GM19372 (cell line): ENCODE data around the gene ARHGAP18.

ENCODE experiments used
- ATAC-seq: cut with Tn5 transposase; IDR thresholded peaks from one replicate; pipeline ENCODE4 v1.9.1; 2021; ENCODE audit warnings: mild to moderate bottlenecking, low read depth, moderate library complexity; ENCODE audit not compliant: unreplicated experiment

The ARHGAP18 gene, protein sequence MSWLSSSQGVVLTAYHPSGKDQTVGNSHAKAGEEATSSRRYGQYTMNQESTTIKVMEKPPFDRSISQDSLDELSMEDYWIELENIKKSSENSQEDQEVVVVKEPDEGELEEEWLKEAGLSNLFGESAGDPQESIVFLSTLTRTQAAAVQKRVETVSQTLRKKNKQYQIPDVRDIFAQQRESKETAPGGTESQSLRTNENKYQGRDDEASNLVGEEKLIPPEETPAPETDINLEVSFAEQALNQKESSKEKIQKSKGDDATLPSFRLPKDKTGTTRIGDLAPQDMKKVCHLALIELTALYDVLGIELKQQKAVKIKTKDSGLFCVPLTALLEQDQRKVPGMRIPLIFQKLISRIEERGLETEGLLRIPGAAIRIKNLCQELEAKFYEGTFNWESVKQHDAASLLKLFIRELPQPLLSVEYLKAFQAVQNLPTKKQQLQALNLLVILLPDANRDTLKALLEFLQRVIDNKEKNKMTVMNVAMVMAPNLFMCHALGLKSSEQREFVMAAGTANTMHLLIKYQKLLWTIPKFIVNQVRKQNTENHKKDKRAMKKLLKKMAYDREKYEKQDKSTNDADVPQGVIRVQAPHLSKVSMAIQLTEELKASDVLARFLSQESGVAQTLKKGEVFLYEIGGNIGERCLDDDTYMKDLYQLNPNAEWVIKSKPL

DNA sequence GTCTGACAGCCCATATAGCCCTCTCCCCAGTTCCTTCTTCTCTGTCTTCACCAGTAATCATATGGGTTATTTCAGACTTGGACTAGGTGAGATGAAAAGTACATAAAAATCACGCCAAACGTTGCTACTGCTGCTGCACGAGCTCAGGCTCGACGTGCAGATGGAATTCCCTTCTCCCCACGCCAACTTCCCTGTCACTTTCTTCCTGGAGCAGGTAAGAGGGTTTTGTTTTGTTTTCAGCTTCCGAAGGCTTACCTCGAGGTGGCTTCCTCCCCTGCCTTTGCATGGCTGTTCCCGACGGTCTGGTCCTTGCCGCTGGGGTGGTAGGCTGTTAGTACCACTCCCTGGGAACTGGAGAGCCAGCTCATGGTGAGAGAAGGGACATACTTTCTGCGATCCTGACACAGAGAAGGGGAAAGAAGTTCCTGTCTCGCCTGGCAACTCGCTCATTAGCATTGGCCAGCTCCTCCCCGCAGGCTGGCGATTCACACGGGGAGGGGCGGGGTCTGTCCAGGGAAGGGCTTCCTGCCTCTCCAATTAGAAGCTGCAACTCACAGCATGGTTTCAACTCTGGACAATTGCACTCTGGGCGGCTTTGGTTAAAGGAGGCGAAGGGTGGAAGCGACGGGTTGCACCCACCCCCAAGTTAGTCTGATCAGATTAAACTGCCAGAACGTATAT lies at the start of gene ARHGAP18:
Gene ARHGAP18 (minus strand): TSS at position 409 of the 681 bp plus-strand sequence. CDS start 41 bp downstream, at position 368.
- peak; percentile 94 for ATAC-seq

DNA sequence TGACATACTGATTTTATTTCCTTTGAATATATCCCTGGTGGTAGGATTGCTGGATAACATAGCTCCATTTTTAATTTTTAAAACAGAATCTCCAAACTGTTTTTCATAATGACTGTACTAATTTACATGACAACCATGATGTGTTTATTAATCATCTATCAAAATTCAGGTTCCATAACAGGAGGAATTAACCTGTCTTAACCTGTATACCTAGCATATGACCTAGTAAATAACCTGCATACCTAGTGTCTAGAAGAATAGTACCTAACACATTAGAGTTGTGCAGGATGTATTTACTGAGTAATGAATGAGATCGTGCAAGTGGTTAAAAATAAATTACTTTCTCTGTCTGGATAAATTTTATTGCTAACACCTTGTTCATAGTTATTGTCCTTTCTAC lies 45.8 kb upstream of the ARHGAP18 start:
- no peak for ATAC-seq

DNA sequence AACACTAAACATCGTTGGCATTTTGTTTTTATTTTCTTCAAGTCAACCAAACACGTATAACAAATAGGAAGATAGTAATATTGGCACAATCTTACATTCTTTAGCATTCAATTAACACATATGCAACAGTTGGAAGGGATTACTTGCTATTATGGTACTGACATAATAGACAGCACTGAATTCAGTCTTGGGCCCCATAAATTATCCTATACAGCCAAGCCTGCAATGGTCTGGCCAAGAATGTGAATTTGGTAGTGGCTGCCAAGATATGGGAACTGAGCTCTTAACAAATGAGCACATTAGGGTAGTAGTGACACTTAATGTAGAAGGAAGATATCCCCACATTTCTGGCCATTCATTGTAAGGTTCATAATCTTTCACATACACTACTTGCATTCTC lies 44.8 kb upstream of the ARHGAP18 start:
- no peak for ATAC-seq

DNA sequence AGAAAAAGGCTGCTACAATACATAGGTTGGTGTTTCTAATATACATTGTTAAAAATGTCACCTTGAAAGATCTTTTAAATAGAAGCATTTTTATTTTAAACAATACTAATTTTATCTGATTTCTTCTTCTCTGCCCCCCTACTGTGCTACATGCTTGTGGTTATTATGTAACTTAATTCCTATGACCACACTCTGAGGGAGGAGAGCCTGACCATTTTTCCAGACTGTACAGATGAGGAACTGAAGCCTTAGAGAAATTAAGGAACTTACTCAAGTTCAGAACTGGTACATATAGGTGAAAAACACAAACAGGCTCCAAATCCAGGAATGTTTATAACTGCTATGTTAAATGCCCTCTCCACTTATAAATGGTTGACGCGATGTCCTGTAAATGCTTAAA lies 43.4 kb upstream of the ARHGAP18 start:
- ATAC-seq: no peak

DNA sequence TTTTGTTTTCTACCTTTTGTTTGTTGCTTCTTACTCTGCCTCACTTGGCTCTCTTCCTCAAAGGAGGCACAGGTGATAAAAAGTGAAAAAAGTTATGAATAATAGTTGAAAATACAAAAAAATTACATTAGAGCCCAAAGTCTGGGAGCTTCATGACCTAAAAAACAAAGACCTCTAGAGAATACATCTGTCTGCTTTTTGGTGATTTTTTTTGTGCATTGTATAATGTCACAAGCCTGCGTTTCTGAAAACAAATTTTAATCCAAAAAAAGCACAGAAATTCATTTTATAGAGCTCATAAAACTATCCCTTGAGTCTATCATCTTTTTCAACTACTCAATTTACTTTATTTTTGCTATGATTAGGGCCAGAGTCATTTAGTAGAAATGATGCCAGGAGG lies 41.4 kb upstream of the ARHGAP18 start:
- no peak for ATAC-seq

DNA sequence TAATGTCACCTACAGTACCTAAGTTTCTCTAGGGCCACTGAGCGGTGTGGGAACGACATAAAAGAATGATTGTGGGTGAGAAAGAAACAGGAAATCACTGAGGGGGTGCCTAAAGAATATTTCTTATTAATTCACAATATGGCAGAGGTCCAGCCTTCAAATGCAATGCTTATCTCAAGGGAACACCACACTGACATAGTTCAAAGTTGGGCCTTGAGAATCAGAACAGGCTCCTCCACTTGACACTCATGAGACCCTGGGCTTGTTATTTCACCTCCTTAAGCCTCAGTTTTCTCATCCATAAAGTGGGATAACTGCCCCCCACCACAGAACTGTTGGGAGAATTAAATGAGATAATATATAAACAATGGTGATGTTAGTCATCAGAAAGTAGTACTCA lies 40.4 kb upstream of the ARHGAP18 start:
- ATAC-seq: no peak

DNA sequence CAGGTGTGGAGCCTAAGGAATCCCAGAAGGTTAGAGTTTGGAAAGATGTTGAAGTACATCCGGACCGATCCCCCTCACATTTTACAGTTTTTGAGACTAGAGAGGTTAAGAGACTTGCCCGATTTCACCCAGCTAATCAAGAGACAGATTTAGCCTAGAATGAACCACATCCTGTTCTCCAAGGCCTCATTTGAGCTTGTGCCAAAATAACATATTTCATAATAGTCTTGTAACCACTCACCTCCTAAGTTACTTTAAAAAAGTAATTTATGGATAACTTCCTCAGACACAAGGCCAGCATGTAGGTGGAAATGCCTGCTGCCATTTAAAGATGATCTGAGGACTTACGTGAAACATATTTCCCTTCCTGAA lies 39.8 kb upstream of the ARHGAP18 start:
- peak; percentile 42 for ATAC-seq

DNA sequence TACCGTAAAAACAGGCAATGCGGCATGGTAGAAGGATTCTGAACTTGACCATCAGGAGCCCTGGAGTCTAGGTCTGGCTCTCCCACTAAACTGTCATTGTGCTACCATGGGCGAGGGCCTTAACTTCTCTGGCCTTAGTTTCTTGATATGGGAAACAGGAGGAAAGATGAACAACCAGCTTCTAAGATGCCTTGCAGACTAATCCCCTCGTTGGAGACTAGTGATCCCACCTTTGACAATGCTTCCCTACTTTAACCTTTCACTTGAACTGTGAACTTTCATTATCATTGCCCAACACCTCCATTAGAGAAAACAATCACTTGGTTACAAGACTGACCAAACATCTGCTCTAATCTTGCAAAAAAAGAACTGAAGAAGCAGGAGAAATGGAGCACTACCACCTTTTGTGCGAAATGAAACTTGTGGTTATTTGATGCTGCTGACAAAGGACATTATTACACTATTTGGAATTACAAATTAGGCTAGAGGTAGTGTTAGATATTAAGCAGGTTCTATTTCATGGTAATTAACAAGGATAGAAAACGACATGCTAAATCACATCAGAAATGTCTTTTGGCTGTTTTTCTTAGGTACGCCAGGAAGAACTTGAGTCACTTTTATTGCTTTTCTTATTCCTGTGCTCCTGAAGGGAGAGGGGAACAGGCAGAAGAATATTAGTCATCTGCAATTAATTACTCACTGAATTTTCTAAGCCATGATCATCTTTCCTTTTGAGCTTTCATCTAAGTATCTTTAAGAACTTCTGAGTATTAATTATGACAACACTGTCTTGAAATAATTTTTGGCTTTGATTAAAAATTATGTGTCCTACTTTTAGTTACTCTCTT lies 39.1 kb upstream of the ARHGAP18 start:
- no peak for ATAC-seq

DNA sequence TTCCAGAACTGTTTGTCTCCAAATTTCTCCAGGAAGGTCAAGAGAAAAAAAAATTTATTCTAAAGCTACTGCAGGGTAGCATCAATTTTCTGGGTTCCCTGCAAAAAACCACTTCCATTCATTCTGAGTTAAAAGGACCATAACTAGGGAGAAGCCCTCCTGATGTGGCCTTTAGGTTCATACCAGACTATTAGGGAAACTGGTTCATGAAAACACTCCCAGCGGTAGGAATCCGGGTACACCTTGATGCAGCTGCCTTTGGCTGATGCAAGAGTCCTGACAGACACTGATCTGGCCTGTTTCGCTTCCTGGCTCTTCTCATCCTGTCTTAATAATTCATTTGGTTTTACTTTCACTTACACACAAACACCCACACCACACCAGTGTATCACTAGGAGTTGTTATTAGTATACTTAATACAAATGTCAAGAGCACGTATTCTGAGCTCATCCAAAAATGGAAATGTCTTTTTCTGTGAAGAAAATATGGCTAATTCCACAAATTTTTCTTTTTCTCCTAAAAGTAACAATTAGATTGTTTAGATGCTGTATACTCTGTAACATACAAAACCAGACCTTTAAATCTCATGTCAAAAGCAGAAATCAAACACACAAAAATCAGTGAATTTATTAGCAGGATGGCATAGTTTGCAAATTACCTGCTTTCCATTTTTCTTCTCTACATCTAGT lies 38.4 kb upstream of the ARHGAP18 start:
- ATAC-seq: peak; percentile 81

DNA sequence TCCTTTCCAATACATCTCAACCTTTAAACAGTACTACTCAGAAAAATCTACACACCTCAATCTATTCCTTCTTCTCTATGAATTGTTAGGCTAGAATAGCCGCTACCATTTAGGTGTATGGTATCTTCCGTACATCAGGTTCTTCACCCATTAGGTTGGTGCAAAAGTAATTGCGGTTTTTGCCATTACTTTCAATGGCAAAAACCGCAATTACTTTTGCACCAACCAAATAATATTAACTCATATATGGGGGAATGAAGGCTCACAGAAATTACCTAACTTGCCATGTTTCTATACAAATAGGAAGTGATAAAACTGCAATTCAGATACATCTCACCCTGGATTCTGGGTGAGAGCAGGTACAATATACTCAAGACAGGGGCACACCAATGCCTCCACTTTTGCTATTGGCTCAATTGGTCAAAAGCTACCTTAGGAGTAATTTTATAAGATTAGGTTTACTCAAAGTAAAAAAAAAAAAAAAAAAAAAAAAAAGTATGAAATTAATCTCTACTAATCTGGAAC lies 37.7 kb upstream of the ARHGAP18 start:
- ATAC-seq: no peak

DNA sequence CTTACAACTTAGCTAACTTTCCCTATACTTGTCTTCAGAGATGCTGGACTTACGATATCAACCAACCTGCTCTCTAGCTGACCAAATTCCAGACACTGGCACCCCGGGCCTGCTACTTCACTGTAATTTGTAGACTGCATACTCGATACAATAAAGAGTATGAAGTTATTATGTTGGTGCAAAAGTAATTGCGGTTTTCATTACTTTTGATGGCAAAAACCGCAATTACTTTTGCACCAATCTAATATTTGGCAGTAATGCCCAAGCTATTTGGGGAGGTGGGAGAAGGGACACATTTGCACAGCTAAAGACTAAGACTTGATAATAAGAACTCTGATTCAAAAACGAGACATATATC lies 34.9 kb upstream of the ARHGAP18 start:
- no peak for ATAC-seq

DNA sequence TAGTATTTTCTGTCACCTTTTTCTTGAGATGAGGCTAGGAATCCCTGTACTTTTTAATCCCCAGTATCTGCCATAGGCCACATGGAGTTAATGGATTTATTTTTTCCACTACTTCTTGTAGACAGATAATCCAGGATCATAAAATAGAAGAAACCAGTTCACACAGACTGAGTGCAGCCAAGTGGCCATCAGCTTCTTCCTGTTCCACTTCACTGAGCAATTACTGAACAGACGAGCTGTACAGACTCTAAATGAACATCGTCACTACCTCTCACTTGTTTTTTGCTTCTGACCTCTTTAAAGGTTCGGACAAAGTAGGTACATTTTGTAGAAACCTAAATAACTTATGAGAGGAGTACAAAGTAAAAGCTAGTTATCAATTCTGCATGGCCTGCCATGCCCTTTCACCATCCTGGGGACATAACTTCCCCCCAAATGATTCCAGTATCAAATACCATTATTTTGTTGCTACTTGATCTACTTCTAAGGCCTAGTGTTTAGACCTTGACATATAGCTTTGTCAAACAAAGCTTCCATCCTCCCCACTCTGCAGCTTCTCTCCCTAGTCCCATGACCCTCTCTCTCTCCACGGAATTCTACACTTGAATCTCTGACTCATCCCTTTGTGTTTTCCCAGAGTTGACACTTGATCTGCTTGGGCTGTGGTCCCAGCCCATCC lies 34.4 kb upstream of the ARHGAP18 start:
- ATAC-seq: no peak

DNA sequence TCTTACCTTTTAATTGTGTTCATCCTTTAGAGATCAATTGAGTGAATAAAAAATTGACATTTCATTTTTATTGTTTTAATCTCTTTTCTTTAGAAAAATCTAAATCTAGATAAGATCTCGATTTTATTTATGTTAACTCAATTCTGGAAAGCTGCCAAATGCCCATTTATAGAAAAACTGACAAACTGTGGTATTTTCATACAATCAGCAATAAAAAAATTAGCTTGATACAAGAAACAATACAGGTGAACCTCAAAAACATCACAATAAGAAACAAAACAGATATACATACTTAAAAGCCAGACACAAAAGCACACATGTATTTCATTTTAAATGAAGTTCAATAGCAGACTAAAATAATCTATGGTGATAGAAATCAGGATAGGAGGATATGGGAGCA lies 30.0 kb upstream of the ARHGAP18 start:
- no peak for ATAC-seq

DNA sequence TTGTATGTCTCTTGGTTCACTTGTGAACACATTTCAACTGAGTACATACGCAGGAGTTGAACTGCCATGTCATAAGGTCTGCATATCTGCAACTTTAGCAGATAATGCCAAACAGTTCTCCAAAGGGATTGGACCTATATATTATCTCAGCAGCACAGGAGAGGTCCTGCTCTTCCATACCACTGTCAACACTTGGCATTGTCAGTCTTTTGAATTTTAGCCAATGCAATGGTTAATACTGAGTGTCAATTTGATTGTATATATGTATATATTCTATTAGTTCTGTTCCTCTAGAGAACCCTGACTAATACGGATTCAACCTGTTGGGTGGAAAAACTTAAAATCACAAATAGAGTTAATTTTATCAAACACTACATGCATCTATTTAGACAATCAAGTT lies 26.1 kb upstream of the ARHGAP18 start:
- no peak for ATAC-seq

DNA sequence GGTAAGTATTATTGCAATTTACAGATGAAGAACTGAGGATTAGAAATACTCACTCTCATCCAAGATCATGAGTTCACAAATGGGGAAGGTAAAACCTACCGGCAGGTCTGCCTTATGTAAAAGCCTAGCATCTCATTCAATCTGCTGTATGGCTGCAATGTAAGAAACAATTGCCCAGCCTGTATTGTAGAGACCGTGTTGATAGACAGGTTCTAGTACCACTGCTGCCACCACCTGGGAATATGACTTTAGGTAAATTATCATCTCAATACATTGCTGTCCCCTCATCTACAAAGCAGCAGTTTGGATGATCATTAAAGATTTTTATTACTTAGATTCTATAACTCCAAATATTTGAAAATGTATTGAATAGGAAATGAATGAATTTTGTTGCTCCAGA lies 23.3 kb upstream of the ARHGAP18 start:
- no peak for ATAC-seq

DNA sequence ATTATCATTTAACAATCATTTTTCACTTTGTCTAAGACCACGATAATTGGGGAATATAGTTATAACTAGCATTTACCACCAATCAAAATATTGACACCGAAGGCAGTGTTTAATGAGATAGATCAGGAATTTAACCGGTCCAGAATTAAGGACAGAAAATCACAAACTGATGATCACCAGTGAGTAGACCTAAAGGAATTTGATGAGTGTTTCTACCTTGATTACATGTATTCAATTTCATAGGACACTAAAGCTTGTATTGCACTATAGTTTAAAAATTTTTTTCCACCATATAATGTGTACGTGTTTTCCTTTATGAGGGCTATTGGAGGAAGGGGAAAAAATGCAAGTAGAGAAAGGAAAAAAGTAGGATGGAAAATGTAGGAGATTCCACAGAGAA lies 22.6 kb upstream of the ARHGAP18 start:
- no peak for ATAC-seq

DNA sequence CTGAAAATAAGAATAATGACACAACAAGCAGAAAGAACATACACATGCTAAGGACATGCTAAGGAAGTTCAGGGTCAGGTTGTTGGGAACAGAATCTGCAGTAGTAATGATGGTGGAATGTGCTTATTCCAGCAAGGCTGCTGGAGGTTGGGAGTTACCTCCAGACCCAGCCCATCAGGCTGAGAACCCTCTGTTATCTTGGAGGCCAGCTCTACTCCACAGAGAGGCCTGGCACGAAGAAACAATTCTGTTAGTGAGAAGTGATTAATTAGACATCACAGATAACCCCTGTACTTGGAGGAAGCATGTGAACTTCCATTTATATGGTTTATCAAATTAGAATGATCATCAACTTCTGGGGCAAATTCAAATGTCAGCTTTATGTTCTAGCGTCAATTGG lies 22.1 kb upstream of the ARHGAP18 start:
- no peak for ATAC-seq

DNA sequence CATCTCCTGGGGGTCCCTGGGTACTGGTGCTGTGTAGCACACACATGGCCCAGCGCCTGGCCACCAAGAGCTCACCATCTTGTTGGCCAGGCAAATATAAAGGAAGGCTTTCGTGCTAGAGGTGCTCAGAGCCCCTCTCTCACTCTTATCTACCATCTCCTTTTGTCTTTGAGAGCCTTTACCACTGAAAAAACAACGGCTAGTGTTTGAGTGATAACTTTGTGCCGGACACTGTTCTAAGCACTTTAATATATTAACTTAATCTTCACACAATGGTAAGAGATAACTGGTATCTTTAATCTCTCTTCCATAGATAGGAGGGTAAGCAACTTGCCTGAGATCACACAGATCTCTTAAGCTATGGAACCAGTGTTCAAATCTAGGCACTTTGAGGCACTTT lies 21.5 kb upstream of the ARHGAP18 start:
- ATAC-seq: no peak

DNA sequence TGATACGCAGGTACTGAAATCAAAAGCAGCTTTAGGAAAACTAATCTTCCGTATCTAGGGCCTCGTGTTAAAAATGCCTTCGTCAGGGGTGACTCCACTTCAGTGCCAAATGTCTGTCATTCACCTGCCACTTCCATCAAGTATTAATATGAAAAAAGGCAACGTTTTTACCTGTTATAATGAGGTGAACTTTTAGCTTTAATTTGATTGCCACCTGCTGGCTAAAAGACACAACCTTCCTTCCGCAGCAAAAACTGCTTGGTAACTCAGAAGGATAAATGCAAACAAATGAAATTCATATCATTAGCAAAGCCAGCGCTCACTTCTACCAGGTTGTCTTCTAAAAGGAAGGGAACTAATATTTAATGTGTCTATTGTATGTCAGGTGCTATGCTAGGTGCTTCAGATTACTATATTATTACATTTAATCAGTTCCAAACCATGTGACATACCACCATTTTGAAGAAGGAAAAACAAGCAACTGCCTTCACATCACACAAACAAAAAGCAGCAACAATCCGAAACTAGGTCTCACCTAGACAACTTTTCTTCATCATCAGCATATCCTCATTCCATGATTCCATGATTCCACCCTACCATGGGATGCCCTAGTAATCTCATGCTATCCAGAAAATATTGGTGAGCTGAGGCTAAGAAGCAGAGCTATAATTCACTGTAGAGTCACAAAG lies 20.6 kb upstream of the ARHGAP18 start:
- peak; percentile 64 for ATAC-seq
